ENCODE results near the gene NYNRIN. TPM values are rescaled to one million over a fixed set of nuclear protein-coding genes. Genes with fewer than 3 reads are reported as not detected.

Gene NYNRIN
- total RNA-seq, 1 experiment from 2014 or later = 2.7 TPM

DNA sequence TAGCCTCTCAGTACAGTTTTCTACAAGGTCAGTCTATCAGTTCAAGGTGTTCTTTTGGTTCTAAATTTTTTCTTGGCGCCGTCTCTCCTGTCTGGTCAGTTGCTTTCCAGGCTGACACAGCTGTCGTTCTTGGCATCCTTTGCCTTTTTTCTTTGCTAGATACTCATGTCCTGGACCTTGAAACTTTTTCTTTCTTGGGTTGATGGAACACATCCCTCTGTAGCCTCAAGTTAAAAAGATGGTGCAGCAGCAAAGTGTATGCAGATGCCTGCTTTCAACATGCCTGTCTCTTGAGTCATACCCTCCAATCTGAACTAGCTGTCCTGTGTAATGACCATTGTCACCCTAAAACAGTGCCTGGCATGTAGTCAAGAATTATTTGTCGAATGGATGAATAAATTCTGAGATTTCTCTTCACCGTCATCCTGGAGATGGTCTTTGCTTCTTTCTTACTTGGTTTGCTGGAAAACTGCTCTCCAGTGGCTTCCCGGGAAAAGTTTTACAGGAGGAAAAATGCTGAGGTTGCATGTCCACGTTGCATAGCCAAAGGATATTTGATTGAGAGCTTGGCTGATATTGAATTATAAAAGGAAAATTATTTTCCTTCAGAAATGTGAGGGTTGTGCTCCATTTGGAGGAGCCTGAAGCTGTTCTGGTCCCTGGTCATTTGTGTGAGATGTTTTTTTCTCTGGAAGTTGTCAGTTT, 4.6 kb downstream of the NYNRIN start:
- DNase-seq (peak; percentile 21), ATAC-seq (no peak)
- TF ChIP-seq, protein P1, sequence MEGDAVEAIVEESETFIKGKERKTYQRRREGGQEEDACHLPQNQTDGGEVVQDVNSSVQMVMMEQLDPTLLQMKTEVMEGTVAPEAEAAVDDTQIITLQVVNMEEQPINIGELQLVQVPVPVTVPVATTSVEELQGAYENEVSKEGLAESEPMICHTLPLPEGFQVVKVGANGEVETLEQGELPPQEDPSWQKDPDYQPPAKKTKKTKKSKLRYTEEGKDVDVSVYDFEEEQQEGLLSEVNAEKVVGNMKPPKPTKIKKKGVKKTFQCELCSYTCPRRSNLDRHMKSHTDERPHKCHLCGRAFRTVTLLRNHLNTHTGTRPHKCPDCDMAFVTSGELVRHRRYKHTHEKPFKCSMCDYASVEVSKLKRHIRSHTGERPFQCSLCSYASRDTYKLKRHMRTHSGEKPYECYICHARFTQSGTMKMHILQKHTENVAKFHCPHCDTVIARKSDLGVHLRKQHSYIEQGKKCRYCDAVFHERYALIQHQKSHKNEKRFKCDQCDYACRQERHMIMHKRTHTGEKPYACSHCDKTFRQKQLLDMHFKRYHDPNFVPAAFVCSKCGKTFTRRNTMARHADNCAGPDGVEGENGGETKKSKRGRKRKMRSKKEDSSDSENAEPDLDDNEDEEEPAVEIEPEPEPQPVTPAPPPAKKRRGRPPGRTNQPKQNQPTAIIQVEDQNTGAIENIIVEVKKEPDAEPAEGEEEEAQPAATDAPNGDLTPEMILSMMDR (conservative IDR thresholded peaks at IDR 0.05; ENCODE audit: low read depth, low read length) = no peak
- TF ChIP-seq EZH2phosphoT487 (IDR thresholded peaks at IDR 0.05; ENCODE audit: borderline replicate concordance, low read length) = no peak
- no peak for TF ChIP-seq EZH2 (IDR thresholded peaks at IDR 0.05; ENCODE audit: low read length, unreplicated experiment)
- Histone ChIP-seq H3K9me3 (ENCODE audit: low read length) (no peaks in the 10 kb centered on the region), H3K36me3 (ENCODE audit: low read depth, low read length) (no peaks in the 10 kb centered on the region), H3K79me2 (ENCODE audit: low read length) (no peaks in the 10 kb centered on the region), H3K4me1 (ENCODE audit: insufficient read depth, low read length) (peaks cover 5% of the 10 kb centered on the region; the same call in 1 of the 2 replicates), H3K9ac (ENCODE audit: low read length) (no peak overlapping the region), H3K27ac (ENCODE audit: low read length) (no peak overlapping the region), H4K20me1 (ENCODE audit: low read length) (no peaks in the 10 kb centered on the region), H3K4me3 (ENCODE audit: low read length) (no peak overlapping the region), H3K9me2 (replicated peaks; ENCODE audit: low read length) (no peaks in the 10 kb centered on the region), H3F3A (ENCODE audit: low read length, unreplicated experiment) (no peaks in the 10 kb centered on the region), H3K4me2 (ENCODE audit: low read length) (no peak overlapping the region), H2AFZ (ENCODE audit: low read length) (no peak overlapping the region), H3K27me3 (ENCODE audit: low read length) (no peaks in the 10 kb centered on the region)
- intact Hi-C loops (cut with micrococcal nuclease) = no loop called here
- BruUV-seq (replicated peaks) = no TSS peak
- POLR2A ChIA-PET (ENCODE audit: unreplicated experiment) = no interaction called here
- CTCF ChIA-PET = no interaction called here

DNA sequence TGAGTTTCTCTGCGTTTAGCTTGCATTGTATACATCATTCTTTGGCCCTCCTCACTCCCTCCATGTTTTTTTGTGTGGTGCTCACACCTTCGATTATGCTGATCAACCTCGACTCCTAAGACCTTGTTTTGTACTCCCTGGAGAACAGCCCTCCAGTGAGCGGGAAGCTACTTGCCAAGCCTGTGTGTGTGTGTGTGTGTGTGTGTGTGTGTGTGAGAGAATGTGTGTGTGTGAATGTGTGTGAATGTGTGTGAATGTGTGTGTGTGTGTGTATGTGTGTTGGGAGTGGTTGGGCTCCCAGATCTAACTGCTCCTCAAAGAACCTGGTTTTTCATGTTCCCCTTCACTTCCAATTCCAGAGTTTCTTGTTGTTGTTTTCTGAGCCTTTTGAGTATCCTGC, 6.0 kb downstream of the NYNRIN start:
- no peaks in the 10 kb centered on the region for H3K27me3 ChIP-seq (ENCODE audit: low read length)
- H3K4me3 ChIP-seq (ENCODE audit: low read length) = no peak overlapping the region
- H3K27ac ChIP-seq (ENCODE audit: low read length) = no peak overlapping the region
- no peaks in the 10 kb centered on the region for H3K36me3 ChIP-seq (ENCODE audit: low read depth, low read length)
- POLR2A ChIA-PET (ENCODE audit: unreplicated experiment) = no interaction called here
- H2AFZ ChIP-seq (ENCODE audit: low read length) = no peak overlapping the region
- ATAC-seq = no peak
- TF ChIP-seq EZH2 (IDR thresholded peaks at IDR 0.05; ENCODE audit: low read length, unreplicated experiment) (no peak), EZH2phosphoT487 (IDR thresholded peaks at IDR 0.05; ENCODE audit: borderline replicate concordance, low read length) (no peak)
- TF ChIP-seq, protein P1 (conservative IDR thresholded peaks at IDR 0.05; ENCODE audit: low read depth, low read length) = no peak
- no peaks in the 10 kb centered on the region for H3K79me2 ChIP-seq (ENCODE audit: low read length)
- H3K9me3 ChIP-seq (ENCODE audit: low read length) = no peaks in the 10 kb centered on the region
- H3K9ac ChIP-seq (ENCODE audit: low read length) = no peak overlapping the region
- BruUV-seq (replicated peaks) = no TSS peak
- H4K20me1 ChIP-seq (ENCODE audit: low read length) = no peaks in the 10 kb centered on the region
- no peaks in the 10 kb centered on the region for H3K9me2 ChIP-seq (replicated peaks; ENCODE audit: low read length)
- intact Hi-C loops (cut with micrococcal nuclease) = no loop called here
- no peak for DNase-seq
- H3K4me1 ChIP-seq (ENCODE audit: insufficient read depth, low read length) = 0 out of 2 replicates have a peak, but pooled peaks cover 5% of the 10 kb centered on the region
- no peaks in the 10 kb centered on the region for H3F3A ChIP-seq (ENCODE audit: low read length, unreplicated experiment)
- H3K4me2 ChIP-seq (ENCODE audit: low read length) = no peak overlapping the region
- CTCF ChIA-PET = no interaction called here

DNA sequence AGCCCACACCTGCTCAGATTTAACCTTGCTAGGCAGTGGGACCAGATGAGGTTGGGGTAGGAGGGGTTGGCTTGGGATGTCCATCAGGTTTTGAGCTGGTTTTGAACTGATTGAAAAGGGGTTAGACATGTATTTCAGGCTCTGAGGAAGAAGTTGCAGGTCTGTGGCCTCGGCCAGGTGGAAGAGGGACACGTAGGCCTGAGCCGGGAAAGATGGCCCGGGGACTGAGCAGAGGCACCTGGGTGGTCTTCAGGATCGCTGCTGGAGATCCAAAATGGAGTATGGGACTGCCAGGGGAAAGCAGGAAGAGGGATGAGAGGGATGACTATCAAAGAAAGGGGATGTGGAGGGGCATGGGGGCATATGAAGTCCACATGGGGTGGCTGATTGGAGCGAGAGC, 7.6 kb downstream of the NYNRIN start:
- intact Hi-C loops (cut with micrococcal nuclease) = no loop called here
- ATAC-seq = no peak
- Histone ChIP-seq H3K4me3 (ENCODE audit: low read length) (no peak overlapping the region), H3K36me3 (ENCODE audit: low read depth, low read length) (no peaks in the 10 kb centered on the region), H4K20me1 (ENCODE audit: low read length) (no peaks in the 10 kb centered on the region), H3F3A (ENCODE audit: low read length, unreplicated experiment) (no peaks in the 10 kb centered on the region), H3K9ac (ENCODE audit: low read length) (no peak overlapping the region), H2AFZ (ENCODE audit: low read length) (no peak overlapping the region), H3K4me1 (ENCODE audit: insufficient read depth, low read length) (0 out of 2 replicates have a peak, but pooled peaks cover 5% of the 10 kb centered on the region), H3K9me3 (ENCODE audit: low read length) (no peaks in the 10 kb centered on the region), H3K79me2 (ENCODE audit: low read length) (no peaks in the 10 kb centered on the region), H3K9me2 (replicated peaks; ENCODE audit: low read length) (no peaks in the 10 kb centered on the region), H3K27me3 (ENCODE audit: low read length) (no peaks in the 10 kb centered on the region), H3K4me2 (ENCODE audit: low read length) (no peak overlapping the region), H3K27ac (ENCODE audit: low read length) (no peak overlapping the region)
- TF ChIP-seq, protein P1 (conservative IDR thresholded peaks at IDR 0.05; ENCODE audit: low read depth, low read length) = no peak
- TF ChIP-seq EZH2phosphoT487 (IDR thresholded peaks at IDR 0.05; ENCODE audit: borderline replicate concordance, low read length) = no peak
- no peak for TF ChIP-seq EZH2 (IDR thresholded peaks at IDR 0.05; ENCODE audit: low read length, unreplicated experiment)
- POLR2A ChIA-PET (ENCODE audit: unreplicated experiment) = no interaction called here
- CTCF ChIA-PET = no interaction called here
- DNase-seq = no peak
- no TSS peak for BruUV-seq (replicated peaks)

Data from PC-3 (cell line).